Measurements from ENCODE around the gene KRTAP12-4.

DNA sequence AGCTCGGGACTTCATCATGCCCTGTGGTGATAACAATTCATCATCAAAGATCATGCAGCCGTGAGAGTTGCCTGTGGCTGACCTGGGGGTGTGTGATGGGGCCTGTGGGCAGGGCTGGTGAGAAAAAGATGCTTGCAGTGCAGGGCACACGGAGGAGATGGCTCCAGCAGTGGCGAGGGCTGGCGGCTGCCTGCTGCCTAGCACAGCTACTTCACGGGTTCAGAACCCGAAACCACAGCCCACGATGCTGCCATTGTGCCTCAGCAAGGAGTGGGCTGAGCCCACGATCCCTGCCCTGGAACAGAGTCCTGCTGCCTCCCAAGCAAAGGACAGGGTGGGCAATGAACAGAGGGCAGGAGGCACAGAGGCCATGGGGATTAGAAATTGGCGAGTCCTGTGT, 28.2 kb downstream of the KRTAP12-4 start:
- TF ChIP-seq, protein P1, sequence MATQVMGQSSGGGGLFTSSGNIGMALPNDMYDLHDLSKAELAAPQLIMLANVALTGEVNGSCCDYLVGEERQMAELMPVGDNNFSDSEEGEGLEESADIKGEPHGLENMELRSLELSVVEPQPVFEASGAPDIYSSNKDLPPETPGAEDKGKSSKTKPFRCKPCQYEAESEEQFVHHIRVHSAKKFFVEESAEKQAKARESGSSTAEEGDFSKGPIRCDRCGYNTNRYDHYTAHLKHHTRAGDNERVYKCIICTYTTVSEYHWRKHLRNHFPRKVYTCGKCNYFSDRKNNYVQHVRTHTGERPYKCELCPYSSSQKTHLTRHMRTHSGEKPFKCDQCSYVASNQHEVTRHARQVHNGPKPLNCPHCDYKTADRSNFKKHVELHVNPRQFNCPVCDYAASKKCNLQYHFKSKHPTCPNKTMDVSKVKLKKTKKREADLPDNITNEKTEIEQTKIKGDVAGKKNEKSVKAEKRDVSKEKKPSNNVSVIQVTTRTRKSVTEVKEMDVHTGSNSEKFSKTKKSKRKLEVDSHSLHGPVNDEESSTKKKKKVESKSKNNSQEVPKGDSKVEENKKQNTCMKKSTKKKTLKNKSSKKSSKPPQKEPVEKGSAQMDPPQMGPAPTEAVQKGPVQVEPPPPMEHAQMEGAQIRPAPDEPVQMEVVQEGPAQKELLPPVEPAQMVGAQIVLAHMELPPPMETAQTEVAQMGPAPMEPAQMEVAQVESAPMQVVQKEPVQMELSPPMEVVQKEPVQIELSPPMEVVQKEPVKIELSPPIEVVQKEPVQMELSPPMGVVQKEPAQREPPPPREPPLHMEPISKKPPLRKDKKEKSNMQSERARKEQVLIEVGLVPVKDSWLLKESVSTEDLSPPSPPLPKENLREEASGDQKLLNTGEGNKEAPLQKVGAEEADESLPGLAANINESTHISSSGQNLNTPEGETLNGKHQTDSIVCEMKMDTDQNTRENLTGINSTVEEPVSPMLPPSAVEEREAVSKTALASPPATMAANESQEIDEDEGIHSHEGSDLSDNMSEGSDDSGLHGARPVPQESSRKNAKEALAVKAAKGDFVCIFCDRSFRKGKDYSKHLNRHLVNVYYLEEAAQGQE (IDR thresholded peaks at IDR 0.05; ENCODE audit: insufficient replicate concordance, low read depth) = no peak
- TF ChIP-seq, protein P2, sequence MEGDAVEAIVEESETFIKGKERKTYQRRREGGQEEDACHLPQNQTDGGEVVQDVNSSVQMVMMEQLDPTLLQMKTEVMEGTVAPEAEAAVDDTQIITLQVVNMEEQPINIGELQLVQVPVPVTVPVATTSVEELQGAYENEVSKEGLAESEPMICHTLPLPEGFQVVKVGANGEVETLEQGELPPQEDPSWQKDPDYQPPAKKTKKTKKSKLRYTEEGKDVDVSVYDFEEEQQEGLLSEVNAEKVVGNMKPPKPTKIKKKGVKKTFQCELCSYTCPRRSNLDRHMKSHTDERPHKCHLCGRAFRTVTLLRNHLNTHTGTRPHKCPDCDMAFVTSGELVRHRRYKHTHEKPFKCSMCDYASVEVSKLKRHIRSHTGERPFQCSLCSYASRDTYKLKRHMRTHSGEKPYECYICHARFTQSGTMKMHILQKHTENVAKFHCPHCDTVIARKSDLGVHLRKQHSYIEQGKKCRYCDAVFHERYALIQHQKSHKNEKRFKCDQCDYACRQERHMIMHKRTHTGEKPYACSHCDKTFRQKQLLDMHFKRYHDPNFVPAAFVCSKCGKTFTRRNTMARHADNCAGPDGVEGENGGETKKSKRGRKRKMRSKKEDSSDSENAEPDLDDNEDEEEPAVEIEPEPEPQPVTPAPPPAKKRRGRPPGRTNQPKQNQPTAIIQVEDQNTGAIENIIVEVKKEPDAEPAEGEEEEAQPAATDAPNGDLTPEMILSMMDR (IDR thresholded peaks at IDR 0.05; ENCODE audit: insufficient read depth, low read length) = no peak
- TF ChIP-seq GABPA (IDR thresholded peaks at IDR 0.05; ENCODE audit: low read depth) (no peak), POLR2AphosphoS5 (IDR thresholded peaks at IDR 0.05; ENCODE audit: low read depth) (no peak), SPI1 (IDR thresholded peaks at IDR 0.05; ENCODE audit: borderline replicate concordance, low read depth) (no peak)

Data from HL-60 (cell line).